ENCODE results near the gene FILIP1L. TPM values are rescaled to one million over a fixed set of nuclear protein-coding genes. Genes with fewer than 3 reads are reported as not detected.

The FILIP1L gene
- total and polyA plus RNA-seq, 2 of the 8 experiments (the other 6 are each of a cell fraction or from before 2014, with no cell fraction given): 0.06 to 0.09 TPM

DNA sequence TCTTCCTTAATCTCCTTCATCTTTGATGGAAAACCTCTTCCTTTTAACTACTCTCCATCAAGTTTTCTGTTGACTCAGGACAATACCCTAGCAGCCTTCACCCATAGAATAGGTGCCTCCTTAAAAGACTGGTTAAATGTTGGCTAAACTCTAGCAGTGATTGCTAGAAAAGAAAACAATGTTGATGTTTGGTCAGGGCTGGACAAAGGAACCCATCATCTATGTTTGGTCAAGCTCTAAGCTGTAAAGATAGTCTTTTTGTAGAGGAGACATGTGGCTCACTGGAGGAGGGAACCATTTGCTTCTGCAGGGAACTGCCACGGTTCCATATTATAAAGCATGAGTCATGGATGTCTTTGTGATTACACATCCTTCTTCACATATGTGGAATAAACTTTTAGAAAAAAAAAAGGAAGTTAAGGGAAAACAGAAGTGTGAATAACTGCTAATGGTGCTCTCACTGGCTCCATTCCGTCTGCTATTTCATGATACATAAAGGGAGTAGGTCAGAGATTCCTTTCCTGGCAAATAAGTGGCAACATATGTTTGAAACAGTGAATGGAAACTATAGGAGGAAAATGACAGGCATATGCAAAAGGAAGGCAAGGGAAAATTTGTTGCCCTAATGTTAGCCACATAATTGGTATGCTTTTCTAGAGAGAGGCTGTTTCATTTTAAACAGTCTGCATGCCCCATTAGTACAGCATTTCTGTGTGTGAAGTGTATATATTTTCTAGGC is 218.4 kb downstream of the FILIP1L start:
- Histone ChIP-seq H2BK120ac (replicated peaks; ENCODE audit: low read depth, low read length) (no peak overlapping the region), H3K27ac (ENCODE audit: low read depth, low read length) (peak overlapping the region; percentile 26; the same call in 1 of the 2 replicates), H3K9ac (replicated peaks in 1 of 4; ENCODE audit: extremely low read depth in 1 of 4, low read depth in 3 of 4, low read length in 3 of 4) (no peak overlapping the region), H2BK12ac (ENCODE audit: low read depth, low read length) (peak overlapping the region; percentile 88; the same call in 1 of the 2 replicates), H3K23ac (ENCODE audit: insufficient read length) (peak overlapping the region; percentile 76), H3K14ac (ENCODE audit: insufficient read length) (no peak overlapping the region), H3K36me3 (ENCODE audit: control insufficient read depth in 2 of 4, insufficient read depth in 4 of 4, low read length in 3 of 4) (no peaks in the 10 kb centered on the region), H4K5ac (ENCODE audit: insufficient read length, low read depth, low read length) (no peak overlapping the region), H4K91ac (replicated peaks; ENCODE audit: insufficient read length, low read length) (peak overlapping the region; percentile 62), H3K27me3 (replicated peaks in 1 of 4; ENCODE audit: control insufficient read depth in 3 of 4, extremely low read depth in 1 of 4, insufficient read depth in 3 of 4, low read length in 3 of 4) (no peaks in the 10 kb centered on the region), H3K56ac (replicated peaks; ENCODE audit: insufficient read length, low read depth, low read length) (no peak overlapping the region), H2BK5ac (ENCODE audit: low read depth, low read length) (peak overlapping the region; percentile 54; the same call in 1 of the 2 replicates), H3K4me3 (ENCODE audit: extremely low read depth in 1 of 4, insufficient read depth in 2 of 4, low read depth in 3 of 4, low read length in 4 of 4) (no peak overlapping the region), H3K4me1 (replicated peaks in 1 of 4; ENCODE audit: control insufficient read depth in 3 of 4, insufficient read depth in 4 of 4, low read length in 3 of 4) (peaks cover 0 to 5% (median 1%) of the 10 kb centered on the region in 4 experiments; a peak in 3 of 7 replicates), H2BK20ac (ENCODE audit: low read length) (no peak overlapping the region), H4K20me1 (replicated peaks in 1 of 2; ENCODE audit: control insufficient read depth in 1 of 2, insufficient read depth in 2 of 2, low read length in 2 of 2) (no peaks in the 10 kb centered on the region), H2AK5ac (ENCODE audit: low read depth, low read length) (peak overlapping the region; percentile 85; the same call in 1 of the 2 replicates), H4K8ac (ENCODE audit: extremely low read depth, insufficient read depth, low read length) (no peak overlapping the region), H3K79me1 (ENCODE audit: low read depth, low read length) (no peaks in the 10 kb centered on the region; the same call in 1 of the 2 replicates), H2AFZ (ENCODE audit: low read length) (no peak overlapping the region), H3K4ac (replicated peaks; ENCODE audit: insufficient read length, low read depth, low read length) (peak overlapping the region; percentile 91), H3K9me3 (ENCODE audit: insufficient read depth in 2 of 2, low read depth in 1 of 2, low read length in 1 of 2) (no peaks in the 10 kb centered on the region), H2BK15ac (ENCODE audit: low read length) (no peak overlapping the region), H3K23me2 (ENCODE audit: low read depth, low read length) (no peaks in the 10 kb centered on the region), H3K79me2 (ENCODE audit: control insufficient read depth in 1 of 2, insufficient read depth in 2 of 2, low read length in 2 of 2) (peaks cover 0 to 2% of the 10 kb centered on the region in 2 experiments; a peak in 1 of 4 replicates), H3K18ac (ENCODE audit: extremely low read depth, low read length) (no peak overlapping the region), H3K4me2 (ENCODE audit: insufficient read depth in 1 of 2, low read depth in 2 of 2, low read length in 2 of 2) (no peak overlapping the region; a peak in 1 of 4 replicates)
- CTCF ChIA-PET (ENCODE audit: partially characterized antibody): interaction anchor here (0.6 to 1.1 kb wide), 3 partner anchors 20 to 46 kb away, joined by 3 read pairs; no protein-coding TSS in a partner anchor
- FAIRE-seq (no peak), DNase-seq (ENCODE audit: low read depth in 1 of 2, low spot score in 2 of 2) (no peak)
- POLR2A ChIA-PET (ENCODE audit: partially characterized antibody): no interaction called here
- 77% methylated on average over 2 of the region's 2 CpGs; no CpG with 5 or more reads in 1 of the 2 experiments for WGBS, 2 experiments (ENCODE audit: extremely low coverage in 1 of 2, insufficient coverage in 1 of 2, insufficient read length in 1 of 2, insufficient replicate concordance in 2 of 2, low coverage in 1 of 2, low lambda C conversion rate in 2 of 2, missing lambda C conversion rate in 1 of 2)
- no peak for TF ChIP-seq KDM5A (IDR thresholded peaks at IDR 0.05; ENCODE audit: low read length)
- no peak for TF ChIP-seq RXRA (IDR thresholded peaks at IDR 0.05; ENCODE audit: insufficient read depth, low read depth, low read length)
- TF ChIP-seq, protein P1, sequence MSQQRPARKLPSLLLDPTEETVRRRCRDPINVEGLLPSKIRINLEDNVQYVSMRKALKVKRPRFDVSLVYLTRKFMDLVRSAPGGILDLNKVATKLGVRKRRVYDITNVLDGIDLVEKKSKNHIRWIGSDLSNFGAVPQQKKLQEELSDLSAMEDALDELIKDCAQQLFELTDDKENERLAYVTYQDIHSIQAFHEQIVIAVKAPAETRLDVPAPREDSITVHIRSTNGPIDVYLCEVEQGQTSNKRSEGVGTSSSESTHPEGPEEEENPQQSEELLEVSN (IDR thresholded peaks at IDR 0.05): no peak
- no peak for TF ChIP-seq CREB1 (IDR thresholded peaks at IDR 0.05)
- no peak for TF ChIP-seq SIRT6 (IDR thresholded peaks at IDR 0.05; ENCODE audit: low read length)
- no peak for TF ChIP-seq CTBP2 (IDR thresholded peaks at IDR 0.05; ENCODE audit: borderline replicate concordance, insufficient read depth, insufficient read length, low read length)
- TF ChIP-seq SP1 (IDR thresholded peaks at IDR 0.05; ENCODE audit: low read depth, low read length): no peak
- TF ChIP-seq BRCA1 (IDR thresholded peaks at IDR 0.05; ENCODE audit: low read depth, low read length): no peak
- TF ChIP-seq CTCF (IDR thresholded peaks at IDR 0.05; ENCODE audit: control extremely low read depth in 1 of 3, insufficient read depth in 1 of 3, low read depth in 1 of 3, low read length in 3 of 3): no peak

Measured in H1 (cell line).